DOHH2 (cell line): Measurements from ENCODE around the gene RNASEH2C.

Source experiments
- H3F3A ChIP-seq: fragments of 200-600 bp; sonication (generic), shearing (Covaris generic); 2 replicates; pipeline ENCODE4 v1.6.0; 2016; ENCODE audit warnings: antibody characterized with exemption, mild to moderate bottlenecking; ENCODE audit not compliant: control insufficient read depth, insufficient read depth
- H3K27ac ChIP-seq: fragments of 200-600 bp; sonication (generic); 2 replicates; pipeline ENCODE4 v1.5.1; 2014; ENCODE audit warnings: low read depth, mild to moderate bottlenecking, low read length, moderate library complexity
- H3K27me3 ChIP-seq: fragments of 200-600 bp; sonication (generic); 2 replicates; pipeline ENCODE4 v1.6.1; 2014; ENCODE audit warnings: mild to moderate bottlenecking, low read length, mixed read lengths; ENCODE audit not compliant: control insufficient read depth
- H3K36me3 ChIP-seq: fragments of 200-600 bp; sonication (generic); 2 replicates; pipeline ENCODE4 v1.6.1; 2014; ENCODE audit warnings: mild to moderate bottlenecking, low read length, moderate library complexity, mixed read lengths; ENCODE audit not compliant: control insufficient read depth
- H3K4me1 ChIP-seq: fragments of 200-600 bp; sonication (generic); 2 replicates; pipeline ENCODE4 v1.6.1; 2014; ENCODE audit warnings: mild to moderate bottlenecking, low read length, mixed read lengths; ENCODE audit not compliant: control insufficient read depth
- H3K4me2 ChIP-seq: fragments of 200-600 bp; sonication (generic); 2 replicates; pipeline ENCODE4 v1.6.0; 2014; ENCODE audit warnings: mild to moderate bottlenecking, low read length, moderate library complexity
- H3K4me3 ChIP-seq: fragments of 200-600 bp; sonication (generic); 2 replicates; pipeline ENCODE4 v1.5.1; 2014; ENCODE audit warnings: mild to moderate bottlenecking, low read length, mixed read lengths
- H3K79me2 ChIP-seq: fragments of 200-600 bp; sonication (generic); 2 replicates; pipeline ENCODE4 v1.6.1; 2014; ENCODE audit warnings: mild to moderate bottlenecking, low read length, mixed read lengths; ENCODE audit not compliant: control insufficient read depth
- H3K9me2 ChIP-seq: fragments of 200-600 bp; sonication (generic); replicated peaks from 2 replicates; pipeline ENCODE4 v1.6.1; 2014; ENCODE audit warnings: mild to moderate bottlenecking, low read length, mixed read lengths; ENCODE audit not compliant: control insufficient read depth
- H3K9me3 ChIP-seq: fragments of 200-600 bp; sonication (generic); 2 replicates; pipeline ENCODE4 v1.6.1; 2014; ENCODE audit warnings: antibody characterized with exemption, low read length, mixed read lengths; ENCODE audit not compliant: control insufficient read depth, insufficient read depth
- H4K20me1 ChIP-seq: fragments of 200-600 bp; sonication (generic); 2 replicates; pipeline ENCODE4 v1.6.0; 2014; ENCODE audit warnings: low read depth, mild to moderate bottlenecking, antibody characterized with exemption, low read length, moderate library complexity; ENCODE audit not compliant: control insufficient read depth, insufficient read depth
- EZH2phosphoT487 ChIP-seq: fragments of 200-600 bp; sonication (generic); IDR thresholded peaks from 2 replicates; pipeline ENCODE4 v1.6.1; 2017; ENCODE audit warnings: borderline replicate concordance, mild to moderate bottlenecking, antibody characterized with exemption, low read length, moderate library complexity, mixed read lengths
- TF ChIP-seq, protein P1 (sequence below): fragments of 200-600 bp; sonication (generic); IDR thresholded peaks from one replicate; pipeline ENCODE4 v1.5.1; 2014; ENCODE audit warnings: antibody characterized with exemption, mild to moderate bottlenecking, low read depth, low read length; ENCODE audit not compliant: poor library complexity, severe bottlenecking

Gene RNASEH2C

DNA sequence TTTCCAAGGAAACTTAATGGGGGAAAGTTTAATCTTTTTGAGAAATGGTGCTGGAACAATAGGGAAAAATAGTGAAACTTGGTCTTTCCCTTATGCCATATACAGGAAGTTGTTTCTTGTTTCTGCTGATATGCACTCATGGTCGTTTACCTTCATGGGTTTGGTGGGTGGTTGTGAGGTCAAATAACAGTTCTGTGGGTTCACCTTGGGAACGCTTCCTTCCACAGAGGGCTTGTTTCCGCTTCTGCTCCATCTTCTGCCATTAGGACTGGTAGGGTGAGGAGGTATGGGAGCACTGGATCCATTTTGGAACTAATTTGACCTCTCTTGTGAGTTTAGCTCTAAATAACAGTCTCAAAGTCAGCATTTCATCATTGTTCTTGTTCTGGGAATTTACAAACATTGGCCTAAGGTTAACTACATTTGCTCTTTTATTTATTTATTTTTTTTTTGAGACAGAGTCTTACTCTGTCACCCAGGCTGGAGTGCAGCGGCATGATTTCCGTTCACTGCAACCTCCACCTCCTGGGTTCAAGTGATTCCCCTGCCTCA lies 40.3 kb downstream of the RNASEH2C start:
- TF ChIP-seq, protein P1, sequence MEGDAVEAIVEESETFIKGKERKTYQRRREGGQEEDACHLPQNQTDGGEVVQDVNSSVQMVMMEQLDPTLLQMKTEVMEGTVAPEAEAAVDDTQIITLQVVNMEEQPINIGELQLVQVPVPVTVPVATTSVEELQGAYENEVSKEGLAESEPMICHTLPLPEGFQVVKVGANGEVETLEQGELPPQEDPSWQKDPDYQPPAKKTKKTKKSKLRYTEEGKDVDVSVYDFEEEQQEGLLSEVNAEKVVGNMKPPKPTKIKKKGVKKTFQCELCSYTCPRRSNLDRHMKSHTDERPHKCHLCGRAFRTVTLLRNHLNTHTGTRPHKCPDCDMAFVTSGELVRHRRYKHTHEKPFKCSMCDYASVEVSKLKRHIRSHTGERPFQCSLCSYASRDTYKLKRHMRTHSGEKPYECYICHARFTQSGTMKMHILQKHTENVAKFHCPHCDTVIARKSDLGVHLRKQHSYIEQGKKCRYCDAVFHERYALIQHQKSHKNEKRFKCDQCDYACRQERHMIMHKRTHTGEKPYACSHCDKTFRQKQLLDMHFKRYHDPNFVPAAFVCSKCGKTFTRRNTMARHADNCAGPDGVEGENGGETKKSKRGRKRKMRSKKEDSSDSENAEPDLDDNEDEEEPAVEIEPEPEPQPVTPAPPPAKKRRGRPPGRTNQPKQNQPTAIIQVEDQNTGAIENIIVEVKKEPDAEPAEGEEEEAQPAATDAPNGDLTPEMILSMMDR: no peak
- no peak for TF ChIP-seq EZH2phosphoT487
- Histone ChIP-seq H3K4me3 (no peak overlapping the region), H3F3A (no peaks in the 10 kb centered on the region), H3K27ac (no peak overlapping the region), H3K27me3 (peaks cover 16% of the 10 kb centered on the region), H3K9me2 (no peaks in the 10 kb centered on the region), H3K9me3 (no peaks in the 10 kb centered on the region), H3K4me2 (no peak overlapping the region), H4K20me1 (no peaks in the 10 kb centered on the region), H3K36me3 (no peaks in the 10 kb centered on the region), H3K4me1 (no peaks in the 10 kb centered on the region), H3K79me2 (no peaks in the 10 kb centered on the region)

DNA sequence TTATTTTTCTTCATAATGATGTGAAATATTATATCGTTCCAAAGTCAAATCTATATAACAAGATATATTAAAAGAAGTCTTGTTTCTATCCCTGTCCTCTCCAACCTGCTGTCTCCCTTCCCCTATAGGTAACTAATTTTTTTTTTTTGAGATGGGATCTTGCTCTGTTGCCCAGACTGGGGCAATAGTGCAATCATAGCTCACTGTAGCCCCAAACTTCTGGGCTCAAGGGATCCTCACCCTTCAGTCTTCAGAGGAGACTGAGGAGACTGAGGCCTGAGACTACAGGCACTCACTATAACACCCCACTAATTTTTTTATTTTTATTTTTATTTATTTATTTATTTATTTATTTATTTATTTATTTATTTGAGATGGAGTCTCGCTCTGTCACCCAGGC lies 47.6 kb downstream of the RNASEH2C start:
- Histone ChIP-seq H4K20me1 (no peaks in the 10 kb centered on the region), H3K4me2 (no peak overlapping the region), H3K9me2 (no peaks in the 10 kb centered on the region), H3K27me3 (no peaks in the 10 kb centered on the region), H3K4me3 (no peak overlapping the region), H3K4me1 (no peaks in the 10 kb centered on the region), H3F3A (no peaks in the 10 kb centered on the region), H3K36me3 (no peaks in the 10 kb centered on the region), H3K9me3 (no peaks in the 10 kb centered on the region), H3K27ac (no peak overlapping the region), H3K79me2 (no peaks in the 10 kb centered on the region)
- TF ChIP-seq, protein P1: no peak
- TF ChIP-seq EZH2phosphoT487: no peak

DNA sequence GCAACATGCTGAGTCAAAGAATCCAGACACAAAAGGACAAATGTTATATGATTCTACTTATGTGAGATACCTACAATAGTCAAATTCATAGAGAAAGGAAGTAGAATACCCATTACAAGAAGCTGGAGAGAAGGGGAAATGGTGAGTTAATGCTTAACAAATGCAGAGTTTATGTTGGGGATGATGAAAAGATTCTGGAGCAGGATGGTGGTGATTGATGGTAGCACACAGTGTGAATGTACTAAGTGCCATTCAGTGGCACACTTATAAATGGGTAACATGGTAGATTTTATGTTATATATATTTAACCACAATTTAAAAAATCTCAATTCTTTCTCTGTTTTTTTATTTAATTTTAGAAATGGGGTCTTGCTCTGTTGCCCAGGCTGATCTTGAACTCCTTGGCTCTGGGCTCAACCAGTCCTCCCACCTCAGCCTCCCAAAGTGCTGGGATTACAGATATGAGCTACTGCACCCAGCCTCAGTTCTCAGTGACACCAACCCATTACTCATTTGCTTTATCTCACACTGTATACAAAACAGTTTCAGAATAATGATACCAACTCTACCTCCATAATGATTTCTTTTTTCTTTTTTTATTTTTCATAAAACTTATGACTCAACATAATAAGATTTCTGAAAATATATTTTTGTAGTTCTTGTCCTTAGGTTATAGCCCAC lies 48.3 kb downstream of the RNASEH2C start:
- no peaks in the 10 kb centered on the region for H3K36me3 ChIP-seq
- no peaks in the 10 kb centered on the region for H3F3A ChIP-seq
- TF ChIP-seq, protein P1: no peak
- no peak for TF ChIP-seq EZH2phosphoT487
- H3K4me1 ChIP-seq: no peaks in the 10 kb centered on the region
- no peaks in the 10 kb centered on the region for H3K9me2 ChIP-seq
- H3K79me2 ChIP-seq: no peaks in the 10 kb centered on the region
- H3K27ac ChIP-seq: no peak overlapping the region
- no peak overlapping the region for H3K4me3 ChIP-seq
- H3K4me2 ChIP-seq: no peak overlapping the region
- no peaks in the 10 kb centered on the region for H3K27me3 ChIP-seq
- no peaks in the 10 kb centered on the region for H4K20me1 ChIP-seq
- no peaks in the 10 kb centered on the region for H3K9me3 ChIP-seq
